Gastrocnemius medialis (tissue), 4 donors: ENCODE data around the gene SNX12. TPM values are rescaled to one million over a fixed set of nuclear protein-coding genes. Genes with fewer than 3 reads are reported as not detected.

ENCODE experiments used
- ATAC-seq, 2 donors: fragments of 150-250 bp; one replicate each; pipeline ENCODE4 v1.9.1; 2016
- DNase-seq, 2 donors: peaks; one replicate each; pipeline ENCODE4 v3.0.0-alpha.2; 2019
- H3K27ac ChIP-seq, 4 donors: fragments of 200-600 bp; sonication (generic); 1 replicate in 1 of 4; 2 replicates in 3 of 4; pipeline ENCODE4 v1.5.1; 2016 to 2018; ENCODE audit warnings: mild to moderate bottlenecking in 2 of 4, moderate library complexity in 1 of 4
- H3K27me3 ChIP-seq, 3 donors: fragments of 200-600 bp; sonication (generic) in 2 of 3; 1 replicate in 1 of 3; 2 replicates in 2 of 3; pipeline versions ENCODE4 v1.5.1 to v1.6.0; 2016 to 2019; ENCODE audit warnings: mild to moderate bottlenecking in 1 of 3, moderate library complexity in 1 of 3
- H3K36me3 ChIP-seq, 2 donors: fragments of 200-600 bp; sonication (generic) in 1 of 2; one replicate each; pipeline ENCODE4 v1.5.1; 2017 to 2018
- H3K4me1 ChIP-seq, 2 donors: fragments of 200-600 bp; sonication (generic) in 1 of 2; one replicate each; pipeline ENCODE4 v1.5.1; 2016 to 2017; ENCODE audit warnings: mild to moderate bottlenecking in 2 of 2
- H3K4me3 ChIP-seq, 4 donors: fragments of 200-600 bp; sonication (generic) in 3 of 4; 1 replicate in 1 of 4; 2 replicates in 3 of 4; pipeline ENCODE4 v1.5.1; 2016 to 2019; ENCODE audit warnings: mild to moderate bottlenecking in 2 of 4
- H3K9me3 ChIP-seq, 3 donors: fragments of 200-600 bp; sonication (generic) in 2 of 3; 1 replicate in 1 of 3; 2 replicates in 2 of 3; pipeline ENCODE4 v1.5.1; 2016 to 2019
- CTCF ChIP-seq, 5 experiments: fragments of 450-650 bp in 3 of 5; fragments of 200-600 bp in 2 of 5; sonication (generic) in 2 of 5; IDR thresholded peaks in 4 of 5; conservative IDR thresholded peaks in 1 of 5; 1 replicate in 4 of 5; 2 replicates in 1 of 5; pipeline ENCODE4 v1.5.1; 2016 to 2019; ENCODE audit warnings: antibody characterized with exemption in 5 of 5, mild to moderate bottlenecking in 3 of 5, moderate library complexity in 3 of 5
- POLR2A ChIP-seq, 2 donors: fragments of 450-650 bp; IDR thresholded peaks; one replicate each; pipeline ENCODE4 v1.6.1; 2017; ENCODE audit warnings: antibody characterized with exemption in 2 of 2, mild to moderate bottlenecking in 2 of 2, moderate library complexity in 2 of 2
- in situ Hi-C, 4 donors: fragments of 200-750 bp; cut with MboI; loops; one replicate each; pipeline versions ENCODE4 v1.15.0 to v1.8.0; 2017; ENCODE audit warnings: low sequenced_read_pairs in 4 of 4
- intact Hi-C: fragments of 100-400 bp; cut with DNase I; formaldehyde crosslinking; loops from one replicate; pipeline ENCODE4 v1.15.1; 2023; ENCODE audit warnings: low total_unique reads
- total RNA-seq, 4 donors: library from RNA; depleted of rRNA; stranded (reverse); fragments of >200 nt; gene quantifications; one replicate each; pipeline versions ENCODE4 v1.1.0 to v1.2.3, GENCODE V29; 2016

SNX12 gene
- total RNA-seq = 10 to 100 TPM; 31.7 to 66.9 (median 43.4) TPM

- in situ Hi-C loops (no loop called here), intact Hi-C loops (loop anchor here (1.0 to 5.0 kb wide), 4 partner anchors 27 to 184 kb away; partner anchors contain the start of genes FOXO4, MED12 and ZMYM3)
- DNase-seq (peak; percentile 85 to 91), ATAC-seq (peak; percentile 96 to 97)
- Histone ChIP-seq H3K36me3 (no peaks in the 10 kb centered on the region), H3K27ac (peak within 1 kb of the TSS; percentile 86 to 93 (median 89)), H3K9me3 (no peaks in the 10 kb centered on the region), H3K27me3 (no peaks in the 10 kb centered on the region), H3K4me3 (peak within 1 kb of the TSS; percentile 66 to 74 (median 72)), H3K4me1 (peaks cover 3 to 8% of the 10 kb centered on the region in 2 donors)
- TF ChIP-seq POLR2A (IDR thresholded peaks at IDR 0.05) = peak; percentile 72 to 78
- peak in 3 of 5 experiments; percentile 72 to 96 (median 86) for TF ChIP-seq CTCF (IDR thresholded peaks at IDR 0.05 in 4 of 5, conservative IDR thresholded peaks at IDR 0.05 in 1 of 5)
Measured at GRCh38 chrX:71068044-71068918, at the start of gene SNX12. Gene SNX12 (minus strand): TSS chrX:71068334. CDS start chrX:71068306, 28 bp downstream.

DNA sequence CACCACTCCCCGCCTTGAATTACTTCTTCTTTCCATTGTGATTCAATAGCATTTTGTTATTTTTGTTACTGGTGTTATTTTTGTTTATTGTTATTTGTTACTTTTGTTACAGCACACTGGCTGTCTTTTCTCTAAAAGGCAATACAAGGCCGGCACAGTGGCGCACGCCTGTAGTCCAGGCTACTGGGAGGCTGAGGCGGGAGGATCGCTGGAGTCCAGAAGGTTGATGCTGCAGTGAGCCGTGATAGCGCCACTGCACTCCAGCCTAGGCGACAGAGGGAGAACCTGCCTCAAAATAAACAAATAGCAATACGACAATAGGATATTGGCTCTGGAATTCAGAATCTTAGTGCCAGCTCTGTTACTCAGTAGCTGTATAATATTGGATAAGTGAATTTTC is 49.2 kb upstream of the SNX12 start:
- Histone ChIP-seq H3K27me3 (no peaks in the 10 kb centered on the region), H3K4me3 (no peak overlapping the region), H3K4me1 (no peaks in the 10 kb centered on the region), H3K36me3 (peaks cover 0 to 16% of the 10 kb centered on the region in 2 donors), H3K27ac (no peak overlapping the region), H3K9me3 (no peaks in the 10 kb centered on the region)
- intact Hi-C loops (no loop called here), in situ Hi-C loops (no loop called here)
- no peak for TF ChIP-seq CTCF (IDR thresholded peaks at IDR 0.05 in 4 of 5, conservative IDR thresholded peaks at IDR 0.05 in 1 of 5)
- no peak for TF ChIP-seq POLR2A (IDR thresholded peaks at IDR 0.05)
- DNase-seq = no peak
- ATAC-seq = no peak

DNA sequence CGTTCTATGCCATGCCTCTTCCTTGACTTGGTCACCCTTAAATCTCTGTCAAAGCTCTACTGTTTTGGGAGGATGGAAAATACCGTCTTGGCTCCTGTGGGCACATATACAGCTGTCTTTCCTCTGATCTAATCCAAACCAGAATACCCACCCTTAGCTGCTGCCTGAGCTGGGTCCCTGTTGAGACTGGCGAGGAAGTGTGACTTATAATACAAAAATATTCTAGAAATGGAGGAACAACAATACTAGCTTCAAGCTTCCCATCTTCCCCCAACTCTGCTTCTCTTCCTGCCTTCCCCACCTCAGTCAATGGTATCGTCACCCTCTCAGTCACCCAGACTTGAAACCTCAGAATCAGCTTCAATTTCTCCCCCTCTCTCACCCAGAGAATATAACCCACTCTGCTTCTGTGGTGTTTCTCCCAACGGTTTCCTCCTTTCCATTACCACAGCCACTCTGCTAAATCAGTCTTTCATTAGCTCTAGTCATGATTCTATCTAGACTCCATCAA is 43.8 kb upstream of the SNX12 start:
- intact Hi-C loops (no loop called here), in situ Hi-C loops (no loop called here)
- H3K4me1 ChIP-seq = no peaks in the 10 kb centered on the region
- H3K4me3 ChIP-seq = no peak overlapping the region
- H3K9me3 ChIP-seq = no peaks in the 10 kb centered on the region
- DNase-seq = no peak
- peak overlapping the region in 1 of 4 donors; percentile 18 for H3K27ac ChIP-seq
- H3K36me3 ChIP-seq = no peaks in the 10 kb centered on the region
- no peak for ATAC-seq
- TF ChIP-seq POLR2A (IDR thresholded peaks at IDR 0.05) = no peak
- no peak for TF ChIP-seq CTCF (IDR thresholded peaks at IDR 0.05 in 4 of 5, conservative IDR thresholded peaks at IDR 0.05 in 1 of 5)
- H3K27me3 ChIP-seq = no peaks in the 10 kb centered on the region

- Histone ChIP-seq H3K36me3 (no peaks in the 10 kb centered on the region), H3K4me3 (no peak within 1 kb of the TSS), H3K4me1 (no peaks in the 10 kb centered on the region), H3K27ac (peak within 1 kb of the TSS in 1 of 4 donors; percentile 18), H3K9me3 (no peaks in the 10 kb centered on the region), H3K27me3 (no peaks in the 10 kb centered on the region)
- no peak for DNase-seq
- no peak for TF ChIP-seq POLR2A (IDR thresholded peaks at IDR 0.05)
- TF ChIP-seq CTCF (IDR thresholded peaks at IDR 0.05 in 4 of 5, conservative IDR thresholded peaks at IDR 0.05 in 1 of 5) = no peak
- no peak for ATAC-seq
- in situ Hi-C loops = no loop called here
- intact Hi-C loops = no loop called here
Measured at GRCh38 chrX:71111141-71111843, 43.2 kb upstream of the SNX12 start, which contains the start of gene IL2RG. Gene IL2RG (minus strand): TSS chrX:71111577. CDS start chrX:71111539, 38 bp downstream.
